IMR-90 (cell line): Measurements from ENCODE around the gene SRSF7. TPM values are rescaled to one million over a fixed set of nuclear protein-coding genes. Genes with fewer than 3 reads are reported as not detected.

Experiments used
- ATAC-seq: fragments of 200-7000 bp; cut with Tn5 transposase; 2 replicates; pipeline ENCODE4 v1.9.1; 2020; ENCODE audit warnings: low read depth, mild to moderate bottlenecking, moderate library complexity
- BruUV-seq: library from RNA; stranded (reverse); fragments of 400-500 nt; replicated peaks from 2 replicates; lab custom pipeline; 2021; lab: Mats Ljungman, UMichigan
- CTCF ChIA-PET: fragments of 300-600 bp; formaldehyde crosslinking; extraction: SDS; loops from one replicate; lab custom pipeline; 2021; ENCODE audit warnings: antibody characterized with exemption; lab: Yijun Ruan, JAX
- POLR2A ChIA-PET: fragments of 300-600 bp; sonication (Branson Sonifier 250); formaldehyde crosslinking; loops from one replicate; lab custom pipeline; 2022; ENCODE audit warnings: antibody characterized with exemption; ENCODE audit not compliant: unreplicated experiment; lab: Charles Lee
- DNase-seq: peaks from one replicate; pipeline ENCODE4 v3.0.0; 2013
- H2AFZ ChIP-seq: replicated peaks from 2 replicates; pipeline ENCODE3; 2013; ENCODE audit warnings: low read length, mild to moderate bottlenecking; ENCODE audit not compliant: poor library complexity
- H2AK5ac ChIP-seq: 2 replicates; pipeline ENCODE4 v1.6.1; 2013; ENCODE audit warnings: low read depth, low read length, inconsistent platforms
- H2AK9ac ChIP-seq: replicated peaks from 2 replicates; pipeline ENCODE3; 2013; ENCODE audit warnings: mild to moderate bottlenecking, low read depth, low read length, moderate library complexity; ENCODE audit not compliant: poor library complexity
- H2BK120ac ChIP-seq: 2 replicates; pipeline ENCODE4 v1.6.1; 2013; ENCODE audit warnings: low read depth, low read length, inconsistent platforms
- H2BK15ac ChIP-seq: 3 replicates; pipeline ENCODE4 v1.6.1; 2013; ENCODE audit warnings: low read depth, low read length, inconsistent platforms
- H2BK20ac ChIP-seq: 2 replicates; pipeline ENCODE4 v1.6.1; 2013; ENCODE audit warnings: low read depth, mild to moderate bottlenecking, inconsistent platforms, low read length, moderate library complexity
- H2BK5ac ChIP-seq: 2 replicates; pipeline ENCODE4 v1.6.1; 2013; ENCODE audit warnings: mild to moderate bottlenecking, low read depth, low read length, inconsistent platforms; ENCODE audit not compliant: poor library complexity, severe bottlenecking
- H3K14ac ChIP-seq: replicated peaks from 2 replicates; pipeline ENCODE4 v1.6.1; 2013; ENCODE audit warnings: low read depth, low read length, inconsistent platforms
- H3K18ac ChIP-seq: 2 replicates; pipeline ENCODE4 v1.6.1; 2013; ENCODE audit warnings: low read depth, low read length, control low read depth
- H3K23ac ChIP-seq: 2 replicates; pipeline ENCODE4 v1.6.1; 2013; ENCODE audit warnings: low read depth, low read length, inconsistent platforms
- H3K27ac ChIP-seq: 2 replicates; pipeline ENCODE4 v1.5.1; 2013; ENCODE audit warnings: mild to moderate bottlenecking, control low read depth, low read length; ENCODE audit not compliant: insufficient read depth
- H3K27me3 ChIP-seq: 2 replicates; pipeline ENCODE4 v1.6.1; 2013; ENCODE audit warnings: low read length; ENCODE audit not compliant: control insufficient read depth, insufficient read depth
- H3K36me3 ChIP-seq: 2 replicates; pipeline ENCODE4 v1.6.1; 2013; ENCODE audit warnings: low read length, mixed read lengths; ENCODE audit not compliant: control insufficient read depth, insufficient read depth
- H3K4ac ChIP-seq: 2 replicates; pipeline ENCODE4 v1.6.1; 2013; ENCODE audit warnings: low read depth, low read length, inconsistent platforms
- H3K4me1 ChIP-seq: 2 replicates; pipeline ENCODE4 v1.6.1; 2013; ENCODE audit warnings: low read length, mixed read lengths; ENCODE audit not compliant: control insufficient read depth, insufficient read depth
- H3K4me2 ChIP-seq: 2 replicates; pipeline ENCODE4 v1.6.1; 2013; ENCODE audit warnings: low read depth, mild to moderate bottlenecking, control low read depth, low read length, moderate library complexity
- H3K4me3 ChIP-seq: 2 replicates; pipeline ENCODE4 v1.5.1; 2013; ENCODE audit warnings: low read depth, mild to moderate bottlenecking, control low read depth, low read length, moderate library complexity; ENCODE audit not compliant: insufficient read depth
- H3K56ac ChIP-seq: 2 replicates; pipeline ENCODE4 v1.6.1; 2013; ENCODE audit warnings: low read length, inconsistent platforms; ENCODE audit not compliant: insufficient read depth; ENCODE audit errors: extremely low read depth
- H3K79me1 ChIP-seq, 2 experiments: 2 replicates each; pipeline ENCODE4 v1.6.1; 2013; ENCODE audit warnings: low read length in 2 of 2, inconsistent platforms in 1 of 2, low read depth in 1 of 2
- H3K9ac ChIP-seq: 2 replicates; pipeline ENCODE4 v1.6.1; 2013; ENCODE audit warnings: low read depth, low read length, control low read depth
- H3K9me1 ChIP-seq: 2 replicates; pipeline ENCODE4 v1.6.1; 2013; ENCODE audit warnings: low read length, inconsistent platforms; ENCODE audit not compliant: insufficient read depth
- H3K9me3 ChIP-seq: 2 replicates; pipeline ENCODE4 v1.6.1; 2013; ENCODE audit warnings: low read length; ENCODE audit not compliant: control insufficient read depth, insufficient read depth
- H4K20me1 ChIP-seq: 2 replicates; pipeline ENCODE4 v1.6.1; 2013; ENCODE audit warnings: low read length, inconsistent platforms; ENCODE audit not compliant: insufficient read depth
- H4K5ac ChIP-seq: 2 replicates; pipeline ENCODE4 v1.6.1; 2013; ENCODE audit warnings: mild to moderate bottlenecking, low read depth, low read length, control low read depth
- H4K8ac ChIP-seq, 2 experiments: 2 replicates each; pipeline ENCODE4 v1.6.1; 2013; ENCODE audit warnings: low read depth in 2 of 2, low read length in 2 of 2, control low read depth in 1 of 2, inconsistent platforms in 1 of 2
- H4K91ac ChIP-seq: 2 replicates; pipeline ENCODE4 v1.6.1; 2013; ENCODE audit warnings: low read depth, low read length, inconsistent platforms; ENCODE audit not compliant: insufficient read depth
- CEBPB ChIP-seq: IDR thresholded peaks from 2 replicates; pipeline ENCODE4 v1.6.1; 2012; ENCODE audit warnings: low read depth, low read length, improper control_type of control experiment
- CTCF ChIP-seq: conservative IDR thresholded peaks from 2 replicates; pipeline ENCODE4 v1.5.1; 2012; ENCODE audit warnings: mild to moderate bottlenecking, low read depth, low read length, improper control_type of control experiment
- POLR2A ChIP-seq: IDR thresholded peaks from 2 replicates; pipeline ENCODE4 v1.6.1; 2012; ENCODE audit warnings: mild to moderate bottlenecking, low read depth, low read length
- WGBS, 2 experiments: methylation state at CpG; one replicate each; pipeline versions ENCODE4 v1.1.5 to v1.1.7; 2013; ENCODE audit warnings: missing lambda C conversion rate in 2 of 2; ENCODE audit not compliant: insufficient read length in 1 of 2; ENCODE audit errors: extremely low coverage in 2 of 2; 5-methylcytosine and 5-hydroxymethylcytosine counted together
- dilution Hi-C: fragments of 300-500 bp; cut with HindIII; formaldehyde crosslinking; loops from one replicate; pipeline ENCODE4 v1.14.3; 2018; ENCODE audit warnings: low sequenced_read_pairs; ENCODE audit not compliant: unreplicated experiment
- in situ Hi-C: fragments of 300-500 bp; cut with MboI; formaldehyde crosslinking; loops from 3 replicates; pipeline ENCODE4 v1.14.3; 2019; ENCODE audit warnings: low sequenced_read_pairs, inconsistent platforms, mixed read lengths
- intact Hi-C: fragments of 100-400 bp; cut with micrococcal nuclease; formaldehyde crosslinking; loops from 2 replicates; pipeline ENCODE4 v1.10.0; 2022
- polyA plus RNA-seq, 3 experiments: library from polyadenylated mRNA; depleted of rRNA; stranded (reverse); fragments of >200 nt; gene quantifications; 2 replicates each; pipeline ENCODE4 v1.2.3, GENCODE V29; 2012; ENCODE audit warnings: low replicate concordance in 1 of 3
- total RNA-seq: library from RNA; depleted of rRNA; stranded (reverse); fragments of >200 nt; gene quantifications from 2 replicates; pipeline ENCODE4 v1.2.3, GENCODE V29; 2012

The SRSF7 gene
- total and polyA plus RNA-seq, 2 of the 4 experiments (the other 2 are of a cell fraction) = 148 to 191 TPM

- TF ChIP-seq CTCF (no peak), POLR2A (no peak), CEBPB (no peak)
Observed at GRCh38 chr2:38748943-38749804, 2.0 kb downstream of the SRSF7 start (continued).

GRCh38 chr2:38748391-38748790 is 2.8 kb downstream of the SRSF7 start:
- Histone ChIP-seq H4K20me1 (peaks cover 58% of the 10 kb centered on the region), H3K79me1 (peaks cover 19 to 52% of the 10 kb centered on the region in 2 experiments), H3K23ac (no peak overlapping the region), H3K9me1 (no peaks in the 10 kb centered on the region), H3K9me3 (no peaks in the 10 kb centered on the region), H3K9ac (no peak overlapping the region), H3K27ac (no peak overlapping the region), H2BK15ac (no peak overlapping the region), H3K27me3 (no peaks in the 10 kb centered on the region), H4K5ac (no peak overlapping the region), H4K91ac (no peak overlapping the region), H4K8ac (no peak overlapping the region), H3K56ac (no peak overlapping the region), H2AK5ac (no peak overlapping the region), H3K4me2 (no peak overlapping the region), H3K18ac (no peak overlapping the region), H2BK20ac (no peak overlapping the region), H3K14ac (no peak overlapping the region), H3K36me3 (peaks cover 39% of the 10 kb centered on the region), H3K4me1 (peaks cover 3% of the 10 kb centered on the region), H3K4ac (no peak overlapping the region), H2BK120ac (no peak overlapping the region), H2AK9ac (no peak overlapping the region), H2BK5ac (no peak overlapping the region), H3K4me3 (no peak overlapping the region), H2AFZ (no peak overlapping the region)
- 95% methylated on average over 2 of the region's 9 CpGs; no CpG with 5 or more reads in 1 of the 2 experiments for WGBS, 2 experiments
- TF ChIP-seq CTCF = no peak
- ChIA-PET POLR2A (no interaction called here), CTCF (interaction anchor here (0.6 kb wide), 1 partner anchor 1879 kb away, joined by 3 read pairs; no protein-coding TSS in a partner anchor)
- no peak for DNase-seq
- dilution Hi-C loops (loop anchor here (25.0 kb wide), 1 partner anchor 186 kb away; no protein-coding TSS in a partner anchor), intact Hi-C loops (no loop called here), in situ Hi-C loops (no loop called here)
- BruUV-seq = no TSS peak
- no peak for ATAC-seq
